ENCODE data around the gene ANP32A.
A peak's percentile ranks its signal among the peaks of the same experiment; 100 is the strongest.

Gene ANP32A

GRCh38 chr15:68819495-68820294 is 1.0 kb downstream of the ANP32A start:
- peak; percentile 8 to 37 for DNase-seq (ENCODE audit: low read depth in 2 of 2)

GRCh38 chr15:68818769-68819494 is 1.8 kb downstream of the ANP32A start:
- DNase-seq (ENCODE audit: low read depth in 2 of 2), result peak; percentile 23 to 44

GRCh38 chr15:68818066-68818768 is 2.5 kb downstream of the ANP32A start:
- DNase-seq (ENCODE audit: low read depth in 2 of 2), result peak; percentile 58 to 79

- DNase-seq (ENCODE audit: low read depth in 2 of 2), result peak; percentile 66
These were observed 3.2 kb downstream of the ANP32A start for GRCh38 chr15:68817304-68818065.

- no peak for DNase-seq (ENCODE audit: low read depth in 2 of 2)
These were observed 3.8 kb downstream of the ANP32A start for GRCh38 chr15:68816795-68817303.

- no peak for DNase-seq (ENCODE audit: low read depth in 2 of 2)
These were observed 4.5 kb downstream of the ANP32A start for GRCh38 chr15:68816158-68816557.

- DNase-seq (ENCODE audit: low read depth in 2 of 2), result no peak
These were observed 5.1 kb downstream of the ANP32A start for GRCh38 chr15:68815598-68815997.

GRCh38 chr15:68814596-68814995 is 6.1 kb downstream of the ANP32A start:
- no peak for DNase-seq (ENCODE audit: low read depth in 2 of 2)

- DNase-seq (ENCODE audit: low read depth in 2 of 2), result no peak
These were observed 7.9 kb downstream of the ANP32A start for GRCh38 chr15:68812597-68813431.

- no peak for DNase-seq (ENCODE audit: low read depth in 2 of 2)
These were observed 8.6 kb downstream of the ANP32A start for GRCh38 chr15:68812069-68812468.

- no peak for DNase-seq (ENCODE audit: low read depth in 2 of 2)
These were observed 11.2 kb downstream of the ANP32A start for GRCh38 chr15:68809517-68809916.

GRCh38 chr15:68808770-68809169 is 11.9 kb downstream of the ANP32A start:
- DNase-seq (ENCODE audit: low read depth in 2 of 2), result no peak

GRCh38 chr15:68808091-68808490 is 12.6 kb downstream of the ANP32A start:
- DNase-seq (ENCODE audit: low read depth in 2 of 2), result no peak

GRCh38 chr15:68807249-68807648 is 13.4 kb downstream of the ANP32A start:
- DNase-seq (ENCODE audit: low read depth in 2 of 2), result no peak

GRCh38 chr15:68806220-68807060 is 14.3 kb downstream of the ANP32A start:
- no peak for DNase-seq (ENCODE audit: low read depth in 2 of 2)

- DNase-seq (ENCODE audit: low read depth in 2 of 2), result no peak
These were observed 18.3 kb downstream of the ANP32A start for GRCh38 chr15:68802373-68802772.

- no peak for DNase-seq (ENCODE audit: low read depth in 2 of 2)
These were observed 19.0 kb downstream of the ANP32A start for GRCh38 chr15:68801572-68802148.

- no peak for DNase-seq (ENCODE audit: low read depth in 2 of 2)
These were observed 19.8 kb downstream of the ANP32A start for GRCh38 chr15:68800875-68801274.

GRCh38 chr15:68798346-68799094 is 22.2 kb downstream of the ANP32A start:
- DNase-seq (ENCODE audit: low read depth in 2 of 2), result no peak
